ENCODE measurements around the gene KRTAP10-7.

KRTAP10-7 gene

DNA sequence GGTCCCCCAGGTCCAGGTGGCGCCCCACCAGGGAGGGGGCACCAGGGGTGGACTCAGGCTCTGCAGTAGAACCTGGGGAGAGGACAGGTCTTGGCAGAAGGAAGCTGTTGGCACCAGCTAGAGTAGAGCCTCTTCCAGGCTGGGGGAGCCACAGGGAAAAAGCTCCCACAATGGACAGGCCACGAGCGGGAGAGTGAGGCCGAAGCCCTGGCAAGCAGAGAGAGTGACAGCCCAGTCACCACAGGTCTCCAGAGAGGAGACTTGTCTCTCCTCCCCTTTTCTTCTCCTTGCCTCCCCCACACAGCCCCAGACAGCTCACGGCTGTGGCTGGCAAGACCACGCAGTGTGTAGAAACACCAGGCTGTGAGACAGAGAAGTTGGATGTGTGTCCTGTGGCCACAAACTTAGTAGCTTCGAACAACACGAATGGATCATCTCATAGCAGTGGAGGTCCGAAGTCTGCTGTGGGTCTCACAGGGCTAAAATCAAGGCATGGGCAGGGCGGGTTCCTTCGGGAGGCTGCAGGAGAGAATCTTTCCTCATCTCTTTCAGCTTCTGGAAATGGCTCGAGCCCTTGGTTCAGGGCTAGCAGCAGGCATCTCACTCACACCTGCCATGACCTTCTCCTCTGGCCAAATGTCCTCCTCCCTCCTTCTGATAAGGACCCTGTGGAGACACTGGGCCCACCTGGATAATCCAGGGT, 50.7 kb downstream of the KRTAP10-7 start:
- Histone ChIP-seq H3K4me1 (ENCODE audit: control insufficient read depth, insufficient read depth, low read length) (no peaks in the 10 kb centered on the region), H3K9ac (ENCODE audit: low read length) (no peak overlapping the region), H3K36me3 (ENCODE audit: control insufficient read depth, insufficient read depth, low read length) (no peaks in the 10 kb centered on the region), H3K9me3 (ENCODE audit: control insufficient read depth, low read length) (no peaks in the 10 kb centered on the region), H3K27me3 (ENCODE audit: control insufficient read depth, insufficient read depth, low read length) (peaks cover 3% of the 10 kb centered on the region), H3K4me3 (ENCODE audit: low read length) (no peak overlapping the region)
